ENCODE results near the gene CELSR3. TPM values are rescaled to one million over a fixed set of nuclear protein-coding genes. Genes with fewer than 3 reads are reported as not detected.

CELSR3 gene
- 1.0 and 1.1 TPM in 2 replicates for total RNA-seq

GRCh38 chr3:48662753-48663488 lies at the start of gene CELSR3:
Gene CELSR3, minus strand, starts transcription at chr3:48662886. Its CDS starts 252 bp downstream, at chr3:48662634.

DNA sequence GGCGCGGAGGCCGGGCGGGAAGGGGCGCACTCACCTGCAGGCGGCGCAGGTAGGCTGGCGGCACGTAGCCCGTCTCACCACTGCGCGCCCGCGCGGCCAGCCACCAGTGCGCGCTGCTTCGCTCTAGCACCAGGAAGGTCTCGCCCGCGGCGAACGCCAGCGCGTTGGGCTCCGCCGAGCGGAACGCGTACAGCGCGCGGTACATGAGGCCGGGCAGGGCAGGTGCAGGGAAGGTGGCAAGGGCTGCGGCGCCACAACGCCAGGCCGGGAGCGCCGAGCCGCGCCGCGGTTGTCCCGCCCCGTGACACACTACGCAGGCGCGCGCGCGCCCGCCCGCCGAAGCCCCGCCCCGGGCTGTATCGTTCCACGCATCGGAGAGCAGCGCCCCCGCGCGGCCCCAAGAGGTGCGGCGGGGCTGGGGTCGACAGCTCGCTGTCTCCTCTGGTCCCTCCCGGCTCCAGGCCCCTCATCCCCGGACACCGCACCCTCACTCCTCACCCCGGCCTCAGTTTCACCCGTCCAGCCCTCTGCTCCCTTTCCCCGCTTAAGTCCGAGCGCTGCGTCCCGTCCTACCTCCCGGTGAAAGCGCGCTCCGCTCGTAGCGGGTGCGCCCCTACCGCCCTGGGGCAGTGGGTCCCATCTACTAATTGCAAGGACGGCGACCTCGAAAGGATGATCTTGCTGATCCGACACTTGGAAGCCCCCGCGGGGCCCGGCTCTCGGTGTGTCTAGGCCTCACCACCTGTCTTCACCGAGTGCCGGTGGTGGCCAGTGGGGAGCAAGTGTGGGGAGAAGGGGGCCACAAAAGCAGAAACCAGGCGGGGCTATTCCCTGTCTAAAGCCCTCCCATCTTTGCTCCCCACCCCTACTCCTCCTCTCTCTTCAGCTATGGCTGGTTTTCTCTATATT lies 23.2 kb upstream of the CELSR3 start, which contains the start of gene NCKIPSD:
Gene NCKIPSD, minus strand, starts transcription at position 313 of the 909 bp plus-strand sequence. Its CDS starts 108 bp downstream, at position 205.

DNA sequence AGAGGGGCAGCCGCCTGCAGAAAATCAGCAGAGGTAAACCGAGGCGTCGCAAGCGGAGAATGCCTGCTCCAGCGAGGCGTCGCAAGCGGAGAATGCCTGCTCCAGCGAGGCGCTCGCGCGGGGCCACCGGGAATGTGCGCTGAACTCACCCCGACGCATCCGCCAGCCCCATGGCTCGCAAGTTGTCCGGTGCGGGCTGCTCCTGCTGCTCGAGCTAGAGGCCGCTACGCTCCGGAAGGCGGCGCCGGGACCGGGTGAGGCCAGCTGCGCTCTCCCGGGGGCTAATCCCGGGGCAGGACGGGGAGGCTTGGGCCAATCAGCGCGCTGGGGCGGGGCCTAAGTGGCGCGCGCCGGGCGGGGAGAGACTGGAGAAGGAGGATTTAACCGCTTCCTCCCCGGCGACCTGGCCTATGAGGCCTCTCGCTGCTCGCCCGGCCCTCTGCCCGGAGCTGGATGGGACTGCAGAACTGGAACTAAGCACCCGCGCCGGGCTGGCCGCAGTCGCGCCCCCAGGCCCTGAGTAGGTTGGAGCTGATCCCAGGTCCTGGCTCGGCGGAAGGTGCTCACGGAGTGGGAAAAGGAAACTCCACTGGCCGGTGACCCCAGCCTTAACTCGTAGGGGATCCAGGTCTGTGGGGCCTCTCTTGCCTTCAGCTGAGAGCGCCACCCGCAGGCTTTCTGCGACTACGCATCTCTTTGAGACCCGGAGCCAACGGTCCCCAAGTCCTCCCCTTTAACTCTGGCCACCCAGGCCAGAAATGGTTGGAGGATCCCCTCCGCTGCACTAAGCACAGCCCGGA lies 27.3 kb downstream of the CELSR3 start, which contains the start of gene SLC26A6:
Gene SLC26A6, minus strand, starts transcription at position 240 of the 800 bp plus-strand sequence. Its CDS starts 68 bp downstream, at position 172.

GRCh38 chr3:48621461-48621869 lies 41.2 kb downstream of the CELSR3 start, which contains the start of gene TMEM89:
Gene TMEM89, minus strand, starts transcription at chr3:48621769. Its CDS starts 13 bp downstream, at chr3:48621756.

DNA sequence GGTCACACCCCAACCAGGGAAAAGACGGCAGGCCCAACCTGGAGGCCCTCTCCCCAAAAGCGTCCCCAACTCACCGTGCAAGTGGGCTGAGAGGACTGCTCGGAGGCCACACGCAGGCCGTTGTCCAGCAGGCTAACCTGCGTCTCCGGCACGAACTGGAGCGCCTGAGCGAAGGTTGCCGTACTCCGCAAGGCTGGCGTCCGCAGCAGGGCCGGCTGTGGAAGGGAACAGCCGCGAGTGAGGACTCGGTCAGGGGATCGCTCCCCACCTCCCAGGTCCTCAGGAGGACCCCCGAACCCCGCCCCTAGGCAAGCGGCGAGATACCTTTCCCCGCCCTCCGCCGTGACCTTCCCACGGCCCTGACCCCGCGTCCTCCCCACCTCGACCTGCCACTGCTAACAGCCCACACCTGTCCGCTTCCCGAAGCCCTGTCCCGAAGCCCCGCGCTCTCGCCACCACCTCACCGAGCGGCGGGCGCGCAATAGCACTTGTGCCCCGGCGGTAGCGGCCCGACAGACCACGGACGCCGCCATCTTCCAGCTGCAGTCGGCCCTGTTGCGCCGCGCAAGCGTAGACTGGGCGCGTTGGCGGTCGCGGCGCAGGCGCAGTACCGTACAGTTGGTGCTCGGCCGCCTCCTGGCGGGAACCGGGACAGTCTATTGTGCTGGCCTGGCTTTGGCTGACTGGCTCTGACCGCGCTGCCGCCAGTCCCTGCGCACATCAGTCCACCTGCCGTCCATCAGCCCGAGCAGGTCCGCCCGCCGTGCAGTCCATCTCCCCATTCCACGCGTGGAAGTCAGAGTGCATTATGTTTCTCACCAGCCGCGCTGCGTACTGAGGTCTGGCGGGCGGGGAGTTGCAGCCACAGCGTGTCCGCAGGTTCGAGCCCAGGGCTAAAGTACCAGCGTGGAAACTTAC lies 53.3 kb downstream of the CELSR3 start, which contains the start of gene UQCRC1:
Gene UQCRC1, minus strand, starts transcription at position 559 of the 918 bp plus-strand sequence. Its CDS starts 26 bp downstream, at position 533.

DNA sequence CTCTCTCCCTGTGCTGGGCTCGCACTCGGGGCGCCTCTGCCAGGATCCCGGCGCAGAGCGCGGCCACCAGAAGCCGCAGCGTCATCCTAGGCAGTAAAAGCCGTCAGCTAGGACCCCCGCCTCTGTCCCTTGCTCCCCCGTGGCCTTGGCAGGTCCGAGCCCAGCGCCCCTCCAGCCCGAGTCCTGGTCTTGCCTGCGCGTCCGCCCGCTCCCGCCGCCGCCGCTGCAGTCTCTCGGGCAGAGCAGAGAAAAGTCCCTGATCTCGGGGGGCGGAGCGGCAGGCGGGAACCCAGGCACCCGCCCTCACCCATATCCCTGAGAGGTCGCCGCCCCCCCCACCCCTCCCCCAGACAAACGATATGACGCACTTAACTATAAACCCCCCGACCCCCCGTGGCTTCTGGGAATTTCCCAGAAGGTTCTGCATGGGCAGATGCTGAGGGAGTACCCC lies 67.6 kb downstream of the CELSR3 start, which contains the start of gene COL7A1:
Gene COL7A1, minus strand, starts transcription at position 255 of the 451 bp plus-strand sequence. Its CDS starts 170 bp downstream, at position 85.

Other genes with a start within 250 kb of the CELSR3 start
- 49.2 and 84.9 TPM in 2 replicates for gene PLXNB1, start 232.8 kb downstream of the CELSR3 start, total RNA-seq
- 30.1 and 39.5 TPM in 2 replicates for gene CCDC51, start 222.8 kb downstream of the CELSR3 start, total RNA-seq
- gene TMA7, start 222.6 kb downstream of the CELSR3 start, total RNA-seq, result 383 and 572 TPM in 2 replicates
- 5.0 and 10.8 TPM in 2 replicates for gene ATRIP, start 216.1 kb downstream of the CELSR3 start, total RNA-seq
- gene SHISA5, start 158.7 kb downstream of the CELSR3 start, total RNA-seq, result 173 and 174 TPM in 2 replicates
- gene PFKFB4, start 106.1 kb downstream of the CELSR3 start, total RNA-seq, result 10.7 and 12.0 TPM in 2 replicates
- 6.1 and 6.7 TPM in 2 replicates for gene UCN2, start 99.1 kb downstream of the CELSR3 start, total RNA-seq
- gene COL7A1, start 67.6 kb downstream of the CELSR3 start, total RNA-seq, result 121 and 323 TPM in 2 replicates
- 599 and 603 TPM in 2 replicates for gene UQCRC1, start 53.2 kb downstream of the CELSR3 start, total RNA-seq
- gene TMEM89, start 41.1 kb downstream of the CELSR3 start, total RNA-seq, result not detected in 2 replicates
- gene SLC26A6, start 27.4 kb downstream of the CELSR3 start, total RNA-seq, result 52.5 and 53.9 TPM in 2 replicates
- 15.8 and 19.2 TPM in 2 replicates for gene NCKIPSD, start 23.0 kb upstream of the CELSR3 start, total RNA-seq
- 53.0 and 55.1 TPM in 2 replicates for gene IP6K2, start 54.3 kb upstream of the CELSR3 start, total RNA-seq
- gene PRKAR2A, start 185.0 kb upstream of the CELSR3 start, total RNA-seq, result 26.9 and 29.5 TPM in 2 replicates
- 8.1 and 15.5 TPM in 2 replicates for gene SLC25A20, start 236.0 kb upstream of the CELSR3 start, total RNA-seq